Stimulated activated CD8-positive, alpha-beta memory T cell treated with anti-CD3 and anti-CD28 coated beads, Interleukin-4, amount 100 ng/mL, for 1 hour (primary cell): ENCODE data around the gene ANKRD39.

ENCODE experiments used
- DNase-seq, 2 donors: peaks; one replicate each; pipeline ENCODE4 v3.0.0-alpha.2; 2020; ENCODE audit warnings: low read depth in 2 of 2, low spot score in 1 of 2

The ANKRD39 gene

GRCh38 chr2:96888072-96889011 lies 30.5 kb upstream of the ANKRD39 start:
- no peak for DNase-seq

- no peak for DNase-seq
Measured at GRCh38 chr2:96887493-96888012, 29.7 kb upstream of the ANKRD39 start.

- DNase-seq = no peak
Measured at GRCh38 chr2:96885432-96886347, 27.9 kb upstream of the ANKRD39 start.

GRCh38 chr2:96884299-96885094 lies 26.7 kb upstream of the ANKRD39 start:
- DNase-seq = no peak

- DNase-seq = no peak
Measured at GRCh38 chr2:96883306-96883705, 25.5 kb upstream of the ANKRD39 start.

GRCh38 chr2:96882906-96883305 lies 25.1 kb upstream of the ANKRD39 start:
- DNase-seq = no peak

- no peak for DNase-seq
Measured at GRCh38 chr2:96882230-96882629, 24.4 kb upstream of the ANKRD39 start.

- DNase-seq = no peak
Measured at GRCh38 chr2:96881349-96882195, 23.8 kb upstream of the ANKRD39 start.

- no peak for DNase-seq
Measured at GRCh38 chr2:96880891-96881273, 23.1 kb upstream of the ANKRD39 start.

- no peak for DNase-seq
Measured at GRCh38 chr2:96879545-96880040, 21.8 kb upstream of the ANKRD39 start.

GRCh38 chr2:96878796-96879544 lies 21.2 kb upstream of the ANKRD39 start:
- DNase-seq = no peak

- no peak for DNase-seq
Measured at GRCh38 chr2:96878171-96878570, 20.4 kb upstream of the ANKRD39 start.

GRCh38 chr2:96877631-96878092 lies 19.8 kb upstream of the ANKRD39 start:
- no peak for DNase-seq

GRCh38 chr2:96877042-96877451 lies 19.2 kb upstream of the ANKRD39 start:
- DNase-seq = no peak

- no peak for DNase-seq
Measured at GRCh38 chr2:96876269-96877041, 18.6 kb upstream of the ANKRD39 start.

- DNase-seq = no peak
Measured at GRCh38 chr2:96875498-96876268, 17.9 kb upstream of the ANKRD39 start.

- DNase-seq = no peak
Measured at GRCh38 chr2:96874198-96874831, 16.5 kb upstream of the ANKRD39 start.
